Glutamatergic neuron (in vitro differentiated cells): ENCODE measurements around the gene TMEM92. TPM values are rescaled to one million over a fixed set of nuclear protein-coding genes. Genes with fewer than 3 reads are reported as not detected.

ENCODE experiments used
- DNase-seq: peaks from one replicate; pipeline ENCODE4 v3.0.0; 2022
- H3K27ac Mint-ChIP-seq: one replicate; pipeline ENCODE4 v1.8.0; 2020; ENCODE audit warnings: mild to moderate bottlenecking, mixed read lengths, inconsistent platforms; ENCODE audit not compliant: unreplicated experiment
- H3K27me3 Mint-ChIP-seq: one replicate; pipeline ENCODE4 v1.8.0; 2020; ENCODE audit warnings: mild to moderate bottlenecking, moderate library complexity, mixed read lengths, inconsistent platforms; ENCODE audit not compliant: unreplicated experiment
- H3K36me3 Mint-ChIP-seq: one replicate; pipeline ENCODE4 v1.8.0; 2020; ENCODE audit warnings: mild to moderate bottlenecking, mixed read lengths, inconsistent platforms; ENCODE audit not compliant: unreplicated experiment
- H3K4me1 Mint-ChIP-seq: one replicate; pipeline ENCODE4 v1.8.0; 2020; ENCODE audit warnings: mild to moderate bottlenecking, low read depth, mixed read lengths, inconsistent platforms; ENCODE audit not compliant: unreplicated experiment
- H3K4me3 Mint-ChIP-seq: one replicate; pipeline ENCODE4 v1.8.0; 2020; ENCODE audit warnings: mild to moderate bottlenecking, mixed read lengths, inconsistent platforms; ENCODE audit not compliant: unreplicated experiment
- H3K9me3 Mint-ChIP-seq: one replicate; pipeline ENCODE4 v1.8.0; 2020; ENCODE audit warnings: mild to moderate bottlenecking, moderate library complexity, mixed read lengths, inconsistent platforms; ENCODE audit not compliant: unreplicated experiment
- total RNA-seq: library from RNA; stranded (reverse); fragmentation: NEBNext Ultra II Directional; extraction: Animal tissue kit (Norgen Biotek cat#: 25700); gene quantifications from one replicate; pipeline ENCODE4 v1.2.1, GENCODE V29; 2021; ENCODE audit not compliant: unreplicated experiment
- TF ChIP-seq, protein P1 (sequence below): fragments of 200-600 bp; sonication (generic); IDR thresholded peaks from one replicate; pipeline ENCODE4 v1.5.0; 2021; ENCODE audit not compliant: partially characterized antibody, unreplicated experiment

TMEM92 gene
- total RNA-seq, 1 donor from 2014 or later = not detected

DNA sequence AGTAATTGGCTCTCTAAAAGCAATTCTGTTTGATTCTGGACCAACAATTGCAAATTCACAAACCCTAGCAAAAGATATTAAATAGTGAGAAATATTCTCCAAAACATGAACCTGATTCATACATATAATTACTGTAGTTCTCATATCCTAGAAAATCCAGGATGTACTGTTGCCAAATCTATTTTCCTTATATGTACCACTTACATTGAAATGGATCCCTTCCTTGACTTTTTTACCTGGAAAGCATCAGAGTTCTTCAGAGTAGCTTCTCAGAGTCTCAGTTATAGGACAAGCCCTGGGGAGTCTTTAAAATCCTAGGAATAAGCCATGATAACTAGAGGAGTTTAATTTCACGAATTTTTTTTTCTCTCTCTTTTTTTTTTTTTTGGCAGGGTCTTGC lies 16.7 kb downstream of the TMEM92 start:
- H3K9me3 Mint-ChIP-seq = peaks cover 5% of the 10 kb centered on the region
- H3K36me3 Mint-ChIP-seq = no peaks in the 10 kb centered on the region
- H3K4me1 Mint-ChIP-seq = peaks cover 12% of the 10 kb centered on the region
- H3K4me3 Mint-ChIP-seq = no peak overlapping the region
- no peak overlapping the region for H3K27ac Mint-ChIP-seq
- no peak for DNase-seq
- peaks cover 3% of the 10 kb centered on the region for H3K27me3 Mint-ChIP-seq
- TF ChIP-seq, protein P1, sequence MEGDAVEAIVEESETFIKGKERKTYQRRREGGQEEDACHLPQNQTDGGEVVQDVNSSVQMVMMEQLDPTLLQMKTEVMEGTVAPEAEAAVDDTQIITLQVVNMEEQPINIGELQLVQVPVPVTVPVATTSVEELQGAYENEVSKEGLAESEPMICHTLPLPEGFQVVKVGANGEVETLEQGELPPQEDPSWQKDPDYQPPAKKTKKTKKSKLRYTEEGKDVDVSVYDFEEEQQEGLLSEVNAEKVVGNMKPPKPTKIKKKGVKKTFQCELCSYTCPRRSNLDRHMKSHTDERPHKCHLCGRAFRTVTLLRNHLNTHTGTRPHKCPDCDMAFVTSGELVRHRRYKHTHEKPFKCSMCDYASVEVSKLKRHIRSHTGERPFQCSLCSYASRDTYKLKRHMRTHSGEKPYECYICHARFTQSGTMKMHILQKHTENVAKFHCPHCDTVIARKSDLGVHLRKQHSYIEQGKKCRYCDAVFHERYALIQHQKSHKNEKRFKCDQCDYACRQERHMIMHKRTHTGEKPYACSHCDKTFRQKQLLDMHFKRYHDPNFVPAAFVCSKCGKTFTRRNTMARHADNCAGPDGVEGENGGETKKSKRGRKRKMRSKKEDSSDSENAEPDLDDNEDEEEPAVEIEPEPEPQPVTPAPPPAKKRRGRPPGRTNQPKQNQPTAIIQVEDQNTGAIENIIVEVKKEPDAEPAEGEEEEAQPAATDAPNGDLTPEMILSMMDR = no peak

DNA sequence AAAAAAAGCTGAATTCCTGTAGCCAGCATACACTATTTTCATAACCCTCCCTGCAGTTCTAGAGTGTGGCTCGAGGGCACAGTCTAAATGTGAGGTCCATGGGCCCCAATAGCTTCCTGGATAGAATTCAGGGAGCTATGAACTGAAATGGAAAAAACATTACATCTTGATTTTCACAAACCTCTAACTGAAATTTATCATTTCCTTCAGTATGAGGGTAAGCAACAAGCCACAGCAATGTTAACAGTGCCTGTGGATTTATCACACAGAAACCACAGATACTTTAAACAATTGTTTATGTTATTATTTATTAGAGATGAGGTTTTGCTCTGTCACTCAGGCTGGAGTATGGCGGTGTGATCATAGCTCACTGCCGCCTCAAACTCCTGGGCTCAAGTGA lies 18.2 kb downstream of the TMEM92 start:
- Mint-ChIP-seq H3K36me3 (no peaks in the 10 kb centered on the region), H3K4me3 (no peak overlapping the region), H3K4me1 (peaks cover 12% of the 10 kb centered on the region), H3K27ac (no peak overlapping the region), H3K9me3 (peaks cover 5% of the 10 kb centered on the region), H3K27me3 (no peaks in the 10 kb centered on the region)
- TF ChIP-seq, protein P1 = no peak
- DNase-seq = no peak

DNA sequence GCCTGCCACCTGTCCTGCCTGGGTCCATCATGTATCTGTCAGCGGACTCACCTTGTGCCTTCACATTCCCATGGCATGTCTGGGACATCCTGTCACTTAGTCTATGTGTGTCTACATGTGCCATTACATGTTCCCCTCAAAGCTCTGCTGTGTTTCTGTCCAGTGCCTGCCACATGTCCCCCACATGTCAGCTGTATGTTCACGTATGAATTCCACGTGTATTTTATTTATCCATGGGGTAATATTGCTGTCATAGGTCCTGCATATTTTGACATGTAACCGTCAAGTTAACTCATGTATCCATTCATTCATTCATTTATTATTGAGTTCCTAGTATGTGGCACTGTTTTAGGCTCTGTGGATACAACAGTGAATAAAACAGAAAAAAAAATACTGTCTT lies 20.8 kb downstream of the TMEM92 start:
- Mint-ChIP-seq H3K4me1 (peaks cover 8% of the 10 kb centered on the region), H3K4me3 (no peak overlapping the region), H3K27me3 (no peaks in the 10 kb centered on the region), H3K36me3 (no peaks in the 10 kb centered on the region), H3K9me3 (peaks cover 3% of the 10 kb centered on the region), H3K27ac (no peak overlapping the region)
- DNase-seq = no peak
- TF ChIP-seq, protein P1 = no peak

DNA sequence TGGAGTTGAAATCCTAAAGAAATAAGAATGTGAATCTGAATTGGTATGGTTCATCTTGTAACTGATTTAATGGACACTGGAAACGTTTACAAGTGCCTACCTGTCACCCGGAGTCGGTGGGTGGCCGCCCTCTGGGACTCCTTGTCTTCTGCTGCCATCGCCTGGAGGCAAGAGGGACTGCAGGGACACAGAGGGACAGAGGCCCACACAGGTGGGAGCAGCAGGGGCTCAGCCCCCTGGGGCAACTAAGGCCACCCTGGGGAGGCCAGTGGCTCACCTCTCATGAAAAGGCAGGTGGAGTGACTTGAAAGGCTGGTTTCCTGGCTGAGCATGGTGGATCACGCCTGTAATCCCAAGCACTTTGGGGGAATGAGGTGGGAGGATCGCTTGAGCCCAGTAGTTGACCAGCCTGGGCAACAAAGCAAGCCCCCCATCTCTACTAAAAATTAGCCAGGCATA lies 23.2 kb downstream of the TMEM92 start:
- H3K4me3 Mint-ChIP-seq = no peak overlapping the region
- H3K27ac Mint-ChIP-seq = no peak overlapping the region
- peaks cover 8% of the 10 kb centered on the region for H3K4me1 Mint-ChIP-seq
- no peaks in the 10 kb centered on the region for H3K27me3 Mint-ChIP-seq
- H3K9me3 Mint-ChIP-seq = peaks cover 2% of the 10 kb centered on the region
- TF ChIP-seq, protein P1 = peak; percentile 85
- no peaks in the 10 kb centered on the region for H3K36me3 Mint-ChIP-seq
- DNase-seq = peak; percentile 85

DNA sequence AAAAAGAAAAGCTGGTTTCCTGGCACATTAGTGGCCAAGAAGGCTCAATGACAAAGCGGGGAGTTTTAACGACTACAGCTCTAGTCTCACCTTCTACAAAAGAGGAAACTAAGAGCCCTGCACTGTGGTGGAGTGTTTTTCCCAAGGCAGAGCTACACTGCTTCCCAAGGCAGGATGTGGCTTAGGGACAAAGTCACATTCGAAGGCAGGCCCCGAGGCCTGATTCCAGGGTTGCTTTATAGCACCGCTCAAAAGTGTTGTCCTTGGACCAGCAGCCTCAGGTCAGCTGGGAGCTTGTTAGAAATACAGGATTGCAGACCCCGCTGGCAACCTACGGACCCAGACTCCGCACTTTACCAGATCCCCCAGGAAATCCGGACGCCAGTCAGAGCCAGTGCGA lies 23.8 kb downstream of the TMEM92 start:
- Mint-ChIP-seq H3K9me3 (peaks cover 2% of the 10 kb centered on the region), H3K4me1 (peaks cover 8% of the 10 kb centered on the region), H3K4me3 (no peak overlapping the region), H3K27ac (no peak overlapping the region), H3K27me3 (no peaks in the 10 kb centered on the region), H3K36me3 (no peaks in the 10 kb centered on the region)
- TF ChIP-seq, protein P1 = no peak
- no peak for DNase-seq
